GM21515 (cell line): ENCODE measurements around the gene HES2.
"Not testable (repeated sequence)": the region's sequence is repeated elsewhere in the genome, so short reads cannot be mapped to it uniquely, and the experiment has no call there.

Experiments used
- ATAC-seq: cut with Tn5 transposase; IDR thresholded peaks from one replicate; pipeline ENCODE4 v1.9.1; 2021; ENCODE audit not compliant: unreplicated experiment

Gene HES2

GRCh38 chr1:6437012-6437700 lies 17.4 kb upstream of the HES2 start:
- ATAC-seq, result not testable (repeated sequence)

GRCh38 chr1:6436277-6436676 lies 16.6 kb upstream of the HES2 start:
- not testable (repeated sequence) for ATAC-seq

- ATAC-seq, result no peak
Observed at GRCh38 chr1:6435547-6435946, 15.8 kb upstream of the HES2 start.

- ATAC-seq, result no peak
Observed at GRCh38 chr1:6435129-6435528, 15.4 kb upstream of the HES2 start.

DNA sequence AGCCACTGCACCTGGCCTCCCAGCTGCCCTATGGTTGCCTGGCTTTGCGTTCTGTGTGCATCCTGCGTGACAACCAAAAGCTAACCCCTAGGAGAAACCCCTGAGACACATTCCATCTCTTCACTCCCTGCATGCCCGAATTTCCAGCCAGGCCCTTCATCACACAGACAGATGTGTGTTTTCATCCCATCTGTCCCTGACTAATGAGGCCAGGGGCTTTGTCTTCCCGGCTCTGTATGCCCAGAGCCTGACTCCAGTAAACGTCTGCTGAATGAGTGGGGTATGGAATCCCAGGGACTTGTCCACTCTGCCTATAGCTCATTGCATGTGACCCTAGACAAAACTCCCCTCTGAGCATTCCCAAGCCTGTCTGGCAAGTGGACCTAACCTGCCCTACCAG lies 14.5 kb upstream of the HES2 start:
- no peak for ATAC-seq

DNA sequence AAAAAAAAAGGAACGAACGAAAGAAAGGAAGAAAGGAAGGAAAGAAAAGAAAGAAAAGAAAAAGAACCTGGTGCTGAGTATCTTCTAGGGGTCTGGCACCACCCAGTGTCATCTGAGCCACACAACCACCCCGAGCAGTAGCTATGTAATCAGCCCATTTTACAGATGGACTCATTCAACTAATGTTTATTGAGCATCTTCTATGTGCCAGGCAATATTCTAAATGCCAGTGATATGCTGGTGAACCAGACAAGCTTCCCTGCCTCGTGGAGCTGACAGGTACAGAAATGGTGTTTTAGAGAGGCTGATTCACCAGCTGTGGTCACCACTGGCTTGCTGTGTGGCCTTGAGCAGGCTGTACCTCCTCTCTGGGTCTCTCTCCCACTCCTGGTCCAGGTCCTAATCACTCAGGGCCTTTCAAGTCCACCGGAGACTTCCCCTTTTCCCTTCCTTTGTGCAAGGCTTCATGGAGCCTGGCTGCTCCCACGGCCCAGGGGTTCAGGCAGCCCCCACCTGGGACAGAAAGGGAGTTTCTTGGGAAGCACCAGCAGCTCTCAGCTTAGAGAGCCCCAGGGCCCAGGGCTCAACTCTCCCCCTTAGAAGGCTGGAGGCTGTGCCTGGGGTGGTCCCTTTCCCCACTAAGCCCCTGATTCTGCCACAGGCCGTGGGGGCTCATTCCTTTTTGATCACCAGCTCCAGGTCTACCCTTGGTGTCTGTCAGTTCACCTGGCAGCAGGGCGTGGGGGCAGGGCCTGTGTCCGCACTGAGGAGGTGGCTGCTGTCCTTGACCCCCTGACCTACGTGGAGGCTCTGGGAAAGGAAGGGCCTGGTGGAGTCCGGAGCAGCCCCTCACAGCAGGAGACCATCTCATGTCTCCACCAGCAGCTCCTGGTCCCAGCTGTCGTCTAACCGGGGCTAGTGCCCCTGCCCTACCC lies 12.2 kb upstream of the HES2 start:
- ATAC-seq, result not testable (repeated sequence)

- not testable (repeated sequence) for ATAC-seq
Observed at GRCh38 chr1:6429660-6430411, 10.1 kb upstream of the HES2 start.

GRCh38 chr1:6428453-6428852 lies 8.7 kb upstream of the HES2 start:
- ATAC-seq, result not testable (repeated sequence)

GRCh38 chr1:6427441-6428390 lies 8.0 kb upstream of the HES2 start:
- no peak for ATAC-seq

DNA sequence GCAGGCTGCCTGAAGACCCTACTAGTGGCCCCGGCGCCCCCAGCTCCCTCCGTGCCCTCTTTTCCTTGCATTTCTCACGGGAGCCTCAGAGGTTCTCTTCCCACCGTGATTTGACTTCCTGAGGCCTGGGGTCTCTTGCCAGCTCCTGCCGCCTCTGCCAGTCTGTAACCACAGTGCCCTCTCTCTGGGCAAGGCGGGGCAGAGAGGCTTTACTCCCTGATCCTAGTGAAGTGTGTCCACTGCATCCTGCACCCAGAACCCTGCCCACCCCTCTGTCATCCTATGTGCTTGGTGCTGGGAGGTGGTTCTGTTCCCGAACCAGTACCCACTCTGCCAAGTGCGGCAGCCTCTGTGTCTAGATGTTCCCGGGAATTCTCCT lies 7.2 kb upstream of the HES2 start:
- no peak for ATAC-seq

- no peak for ATAC-seq
Observed at GRCh38 chr1:6426277-6426971, 6.7 kb upstream of the HES2 start.

DNA sequence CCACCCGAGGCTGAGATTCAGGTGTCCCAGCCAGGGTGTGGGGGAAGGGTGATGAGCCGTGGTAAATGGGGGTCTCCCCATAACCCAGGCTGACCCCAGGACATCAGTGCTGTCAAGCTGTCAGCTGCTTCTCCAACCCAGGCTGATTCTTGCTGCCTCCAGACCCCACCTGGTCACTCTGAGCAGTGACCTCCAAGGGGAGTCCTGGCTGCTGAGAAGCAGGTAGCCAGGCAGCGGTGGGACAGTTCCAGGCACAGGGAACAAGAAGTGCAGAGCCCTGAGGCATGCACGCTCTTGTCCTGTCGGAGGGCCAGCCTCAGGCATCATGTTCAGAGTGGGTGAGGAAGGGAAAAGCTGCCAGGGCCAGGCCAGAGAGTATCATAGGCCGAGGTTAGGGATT lies 5.9 kb upstream of the HES2 start:
- no peak for ATAC-seq

- no peak for ATAC-seq
Observed at GRCh38 chr1:6424619-6425593, 5.2 kb upstream of the HES2 start, which contains the start of gene ESPN. ESPN (plus strand) TSS chr1:6424776; CDS start chr1:6424956, 180 bp downstream.

DNA sequence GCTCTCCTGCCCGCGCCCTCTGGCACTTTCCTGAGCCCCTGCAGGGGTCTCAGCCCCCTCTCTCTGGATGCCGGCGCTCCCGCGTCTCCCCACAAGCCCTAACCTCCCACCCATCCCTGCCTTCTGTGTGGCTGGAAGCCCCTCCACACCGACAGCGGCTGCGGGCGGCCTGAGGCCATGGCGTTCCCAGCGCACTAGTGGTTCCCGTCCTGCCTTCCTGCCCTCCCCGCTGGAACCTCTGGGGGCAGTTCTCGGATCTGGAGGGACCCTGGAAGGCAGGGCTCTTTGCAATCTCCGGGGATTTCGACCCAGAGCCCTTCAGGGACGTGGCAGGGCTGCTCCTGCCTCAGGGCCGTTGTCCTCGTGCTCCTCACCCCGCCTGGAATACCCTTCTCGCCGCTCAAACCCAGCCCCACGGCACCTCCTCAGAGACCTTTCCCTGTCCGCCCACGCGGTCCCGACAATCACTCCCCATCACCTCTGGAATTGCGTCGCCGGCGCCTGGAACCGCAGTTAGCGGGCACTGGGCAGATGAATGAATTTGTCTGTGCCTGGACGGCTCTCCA lies 4.4 kb upstream of the HES2 start:
- ATAC-seq, result no peak

DNA sequence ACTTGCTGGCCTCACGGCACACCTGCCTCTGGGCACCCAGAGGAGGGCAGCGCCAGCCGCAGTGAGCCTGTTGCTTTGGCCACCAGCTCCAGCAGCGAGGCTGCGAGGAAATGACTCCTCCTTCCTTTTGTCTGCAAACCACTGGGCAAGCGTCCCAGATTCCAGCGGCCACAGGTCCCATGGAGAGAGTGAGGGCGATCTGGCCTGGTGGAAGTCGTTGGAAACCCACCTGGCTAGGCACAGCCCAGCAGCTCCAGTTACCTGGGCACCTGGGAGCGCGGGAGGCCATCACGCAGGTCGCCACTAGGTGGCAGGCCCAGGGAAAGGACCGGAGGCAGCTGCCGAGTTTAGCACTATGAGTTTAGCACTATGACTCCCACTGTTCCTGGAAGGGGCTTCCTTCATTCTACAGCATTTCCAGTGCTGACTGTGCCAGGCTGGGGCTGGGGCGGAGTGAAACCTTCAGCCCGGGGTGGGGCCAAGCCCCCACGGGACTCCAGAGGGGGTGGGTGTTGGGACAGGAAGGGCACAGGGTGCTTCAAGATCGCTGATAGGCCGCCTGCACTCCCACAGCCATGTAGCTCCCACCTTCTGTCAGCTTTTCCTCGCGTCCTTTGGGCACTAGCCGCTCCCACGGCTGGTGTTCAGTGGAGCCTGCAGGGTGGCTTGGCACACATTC lies 3.7 kb upstream of the HES2 start:
- no peak for ATAC-seq

DNA sequence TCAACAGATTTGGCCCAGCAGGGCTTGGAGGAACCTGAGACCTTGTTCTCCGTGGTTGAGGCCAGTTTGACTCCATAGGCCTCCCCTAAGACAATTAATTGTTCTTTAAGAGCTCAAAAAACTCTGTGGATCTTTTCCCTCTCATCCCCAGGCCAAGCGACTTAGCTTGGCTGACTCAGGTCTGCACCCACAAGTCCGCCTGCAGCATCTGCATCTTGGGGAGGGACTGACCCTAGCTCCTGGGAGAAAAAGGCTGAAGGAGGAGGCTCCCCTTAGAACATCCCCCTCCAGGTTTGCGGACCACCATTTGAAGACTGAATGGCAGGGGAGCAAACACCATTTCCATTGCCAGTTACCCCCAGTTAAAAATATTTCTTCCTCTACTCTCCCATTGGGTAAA lies 1.5 kb upstream of the HES2 start:
- no peak for ATAC-seq

GRCh38 chr1:6420454-6421042 lies 829 bp upstream of the HES2 start:
- no peak for ATAC-seq
